ENCODE results near the gene RAC3. TPM values are rescaled to one million over a fixed set of nuclear protein-coding genes. Genes with fewer than 3 reads are reported as not detected.

The RAC3 gene
- total RNA-seq, 1 donor from 2014 or later: 7.4 TPM

DNA sequence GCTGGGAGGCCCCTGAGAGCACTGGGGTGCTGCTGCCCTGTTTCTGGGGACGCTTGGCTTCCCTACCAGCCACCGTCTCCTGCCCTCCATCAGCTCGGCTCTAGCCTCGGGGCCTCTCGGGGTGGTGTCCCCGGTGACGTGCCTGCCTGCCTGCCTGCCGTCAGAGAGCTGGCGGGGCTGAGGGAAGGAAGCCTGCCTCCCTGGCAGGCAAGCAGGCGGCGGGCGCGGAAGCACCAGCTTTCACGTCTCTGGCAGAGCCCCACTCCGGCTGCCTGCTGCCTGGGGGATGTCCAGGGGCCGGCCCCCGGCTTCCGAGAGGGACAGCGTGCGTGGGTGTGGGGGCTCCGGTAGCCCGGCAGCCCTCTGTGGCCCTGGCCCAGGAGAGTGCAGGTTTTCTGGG, 18.1 kb upstream of the RAC3 start:
- DNase-seq: peak; percentile 62

DNA sequence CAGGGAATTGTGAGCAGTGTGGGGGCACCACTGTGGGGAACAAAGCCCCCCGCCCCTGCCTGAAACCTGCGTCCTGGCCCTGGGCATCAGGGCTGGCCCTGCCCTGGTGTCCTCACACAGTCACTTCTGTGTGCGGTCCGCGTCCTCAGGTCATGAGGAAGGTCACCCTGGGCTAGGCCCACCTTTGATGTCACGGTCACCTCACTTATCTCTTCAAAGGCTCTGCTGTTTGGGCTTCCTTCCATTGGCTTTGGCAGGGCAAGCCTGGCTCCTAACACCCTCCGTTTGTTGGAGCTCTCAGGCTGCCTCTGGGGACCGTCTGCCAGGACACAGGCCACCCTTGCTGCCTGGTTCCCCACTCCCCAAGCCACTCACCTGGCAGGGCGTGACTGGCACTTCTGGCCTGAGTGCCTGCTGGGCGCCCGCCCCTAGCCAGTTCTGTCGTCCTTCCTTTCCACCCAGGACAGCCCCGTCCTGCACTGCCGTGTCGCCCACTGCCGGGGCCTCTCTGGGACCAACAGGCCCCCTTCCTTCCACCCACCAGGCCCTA, 17.6 kb upstream of the RAC3 start:
- no peak for DNase-seq

DNA sequence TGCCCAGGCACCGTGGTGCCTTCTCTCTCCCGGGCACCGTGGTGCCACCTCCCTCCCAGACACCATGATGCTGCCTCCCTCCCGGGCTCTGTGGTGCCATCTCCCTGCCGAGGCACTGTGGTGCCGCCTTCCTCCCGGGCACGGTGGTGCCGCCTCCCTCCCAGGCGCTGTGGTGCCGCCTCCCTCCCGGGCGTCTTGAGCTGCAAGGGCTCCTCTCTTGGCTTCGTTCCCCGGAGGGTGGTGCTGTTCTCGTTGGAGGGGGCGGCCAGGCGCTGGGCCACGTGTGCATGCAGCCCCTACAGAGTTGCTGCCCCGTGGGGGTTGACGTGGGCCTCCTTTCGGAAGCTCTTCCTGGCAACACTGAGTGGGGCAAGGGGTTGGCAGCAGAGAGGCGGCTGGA, 17.0 kb upstream of the RAC3 start:
- no peak for DNase-seq

DNA sequence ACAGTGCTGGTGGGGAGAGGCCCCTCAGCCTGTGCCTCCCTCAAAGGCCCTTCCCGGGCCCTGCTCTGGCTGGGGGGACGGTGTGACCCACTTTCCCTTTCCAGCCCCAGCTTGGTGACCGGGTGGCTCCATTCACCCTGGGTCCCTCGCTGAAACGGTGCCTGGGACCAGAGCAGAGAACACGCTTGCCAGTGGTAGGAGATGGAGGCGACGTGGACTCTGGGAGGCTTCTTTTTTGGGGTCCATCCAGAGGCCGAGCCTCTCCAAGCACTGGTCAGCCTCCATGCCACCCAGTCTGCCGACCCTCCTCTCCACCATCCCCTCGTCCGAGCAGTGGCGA, 16.5 kb upstream of the RAC3 start:
- no peak for DNase-seq

DNA sequence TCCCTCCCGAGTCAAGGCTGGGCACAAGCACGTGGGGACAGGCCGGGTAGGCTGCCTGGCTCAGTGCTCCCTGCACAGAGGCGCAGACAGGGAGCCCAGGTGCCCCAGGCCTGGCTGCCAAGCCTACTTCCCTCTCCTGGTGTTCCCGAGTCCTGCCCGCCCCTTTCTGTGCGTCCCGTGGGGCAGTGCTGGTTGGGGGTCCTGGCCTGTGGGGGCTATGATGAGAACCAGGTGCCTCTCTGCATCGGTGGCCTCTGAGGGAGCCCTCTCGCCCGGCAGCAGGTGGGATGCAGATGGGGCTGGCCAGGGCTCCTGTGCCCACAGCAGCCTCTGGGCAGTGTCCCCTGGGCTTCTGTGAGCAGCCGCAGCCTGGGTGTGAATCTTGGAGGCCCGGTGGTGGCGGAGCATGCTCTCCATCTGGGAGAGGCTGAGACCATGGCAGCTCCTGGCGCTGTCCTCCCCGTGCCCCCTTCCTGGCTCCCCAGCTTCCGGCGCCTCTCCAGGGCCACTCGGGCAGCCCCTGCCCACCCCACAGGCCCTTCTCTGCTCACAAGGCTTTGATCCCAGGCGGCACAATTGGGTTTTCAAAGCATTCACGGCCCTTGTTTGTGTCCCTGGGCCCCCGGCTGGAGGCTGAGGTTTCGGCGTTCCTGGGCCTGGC, 16.0 kb upstream of the RAC3 start:
- no peak for DNase-seq

DNA sequence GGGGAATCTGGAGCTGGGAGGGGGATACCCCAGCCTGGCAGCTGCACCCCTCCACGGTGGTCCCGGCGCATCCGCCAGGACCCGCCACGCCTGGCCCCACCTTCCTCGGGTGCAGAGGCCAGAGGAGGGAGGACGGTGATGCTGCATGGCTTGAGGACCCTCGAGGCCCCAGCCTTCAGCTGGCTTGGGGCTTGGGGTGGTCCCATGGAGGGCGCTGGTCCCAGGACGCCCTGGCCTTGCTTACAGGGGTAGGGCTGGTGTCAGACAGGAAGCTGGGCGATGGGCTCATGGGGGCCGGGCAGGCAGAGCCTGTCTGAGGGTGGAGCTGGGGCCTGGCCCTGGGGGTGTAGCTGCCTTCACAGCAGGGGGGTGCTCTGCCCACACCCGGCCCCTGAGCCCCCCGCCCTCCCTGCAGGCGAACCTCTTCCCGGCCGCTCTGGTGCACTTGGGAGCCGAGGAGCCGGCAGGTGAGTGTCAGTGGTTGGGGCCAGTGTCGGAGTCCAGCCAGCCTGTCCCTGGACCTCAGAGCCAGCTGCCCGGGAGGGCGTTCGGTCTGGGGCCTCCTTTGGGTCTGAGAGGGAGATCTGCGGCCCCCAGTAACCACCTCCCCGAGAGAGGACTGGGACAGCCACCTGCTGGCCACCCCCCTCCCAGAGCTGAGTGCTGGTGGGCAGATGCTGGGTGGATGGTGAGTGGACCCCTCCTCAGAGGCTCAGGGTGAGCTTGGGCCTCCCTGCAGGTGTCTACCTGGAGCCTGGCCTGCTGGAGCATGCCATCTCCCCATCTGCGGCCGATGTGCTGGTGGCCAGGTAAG, 15.2 kb upstream of the RAC3 start:
- no peak for DNase-seq

DNA sequence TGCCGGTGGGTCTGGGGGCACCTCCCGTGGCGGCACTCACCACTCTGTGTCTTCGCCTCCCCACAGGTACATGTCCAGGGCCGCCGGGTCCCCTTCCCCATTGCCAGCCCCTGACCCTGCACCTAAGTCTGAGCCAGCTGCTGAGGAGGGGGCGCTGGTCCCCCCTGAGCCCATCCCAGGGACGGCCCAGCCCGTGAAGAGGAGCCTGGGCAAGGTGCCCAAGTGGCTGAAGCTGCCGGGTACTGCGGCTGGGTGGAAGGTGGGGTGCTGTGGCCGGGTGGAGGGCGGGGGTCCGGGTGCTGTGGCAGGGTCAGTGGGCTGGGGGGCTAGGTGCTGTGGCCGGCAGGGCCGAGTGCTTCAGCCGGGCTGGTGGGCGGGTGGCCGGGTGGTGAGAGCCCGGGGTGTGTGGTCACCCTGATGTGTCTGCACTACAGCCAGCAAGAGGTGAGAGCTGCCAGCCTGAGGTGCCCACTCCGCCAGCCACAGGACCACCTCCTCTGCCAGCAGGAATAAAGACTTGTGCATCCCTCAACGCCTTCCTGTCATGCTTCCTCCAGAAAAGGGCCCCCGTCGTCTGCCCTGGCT, 14.5 kb upstream of the RAC3 start:
- DNase-seq: no peak

DNA sequence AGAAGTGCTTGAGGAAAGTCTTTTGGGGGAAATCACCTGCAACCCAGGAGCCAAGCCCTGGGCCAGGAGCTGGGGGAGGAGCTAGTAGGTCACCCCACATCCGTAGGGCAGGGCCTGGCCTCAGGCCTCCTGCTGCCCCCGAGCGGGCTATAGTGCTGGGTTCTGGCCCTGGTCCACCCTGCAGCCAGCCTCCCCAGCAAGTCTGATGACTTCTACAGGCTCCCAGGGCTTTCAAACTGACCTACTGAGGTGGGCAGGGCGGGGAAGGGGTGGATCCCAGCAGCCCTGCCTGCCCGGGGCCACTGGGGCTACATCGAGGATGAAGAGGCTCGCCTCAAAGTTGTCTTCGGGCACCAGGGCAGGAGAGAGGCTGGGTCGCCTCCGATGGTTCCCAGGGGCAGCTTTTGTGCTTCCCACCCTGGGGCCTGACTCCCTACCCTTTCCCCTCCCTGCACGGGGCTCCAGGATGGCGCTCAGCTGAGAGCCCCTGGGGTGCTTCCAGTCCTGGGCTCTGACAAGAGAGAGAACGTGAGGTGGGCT, 13.8 kb upstream of the RAC3 start:
- no peak for DNase-seq

DNA sequence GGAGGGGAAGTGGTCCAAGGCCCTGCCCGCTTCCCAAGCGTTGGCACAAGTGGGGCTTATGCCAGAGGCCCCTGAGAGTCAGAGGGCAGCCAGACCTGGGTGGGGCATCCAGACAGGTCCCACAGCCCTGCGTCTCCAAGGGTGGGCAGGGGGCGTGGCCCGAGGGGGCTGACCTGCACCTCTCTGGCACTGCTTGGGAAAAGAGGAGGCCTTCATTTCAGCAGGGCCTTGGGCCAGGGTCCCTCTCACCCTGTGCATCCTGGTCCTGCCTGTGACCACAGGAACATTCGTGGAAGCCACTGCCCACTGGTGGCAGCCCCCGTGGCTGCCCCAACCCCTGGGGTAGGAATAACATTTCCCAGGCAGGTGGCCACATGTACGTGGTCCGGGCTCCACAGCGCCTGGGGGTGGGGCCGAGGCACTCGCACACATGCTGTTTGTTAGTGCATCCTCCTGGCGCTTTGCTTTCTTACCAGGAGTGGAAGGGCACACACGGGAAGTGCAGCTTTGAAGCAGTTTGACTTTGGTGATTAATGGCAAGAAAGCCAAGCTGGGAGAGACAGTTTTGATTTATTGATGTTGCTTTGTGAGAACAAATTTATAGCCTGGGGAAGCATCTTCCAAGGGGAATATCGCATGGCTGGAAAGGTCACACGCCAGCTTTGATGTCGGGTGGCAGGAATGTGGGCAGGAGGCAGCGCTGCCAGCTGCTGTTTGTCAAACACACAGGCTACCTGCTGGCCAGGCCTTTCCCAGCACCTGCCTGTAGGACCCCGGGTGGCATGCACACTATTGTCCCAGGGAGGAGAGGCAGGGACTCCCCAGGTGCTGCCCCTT, 13.1 kb upstream of the RAC3 start:
- no peak for DNase-seq

DNA sequence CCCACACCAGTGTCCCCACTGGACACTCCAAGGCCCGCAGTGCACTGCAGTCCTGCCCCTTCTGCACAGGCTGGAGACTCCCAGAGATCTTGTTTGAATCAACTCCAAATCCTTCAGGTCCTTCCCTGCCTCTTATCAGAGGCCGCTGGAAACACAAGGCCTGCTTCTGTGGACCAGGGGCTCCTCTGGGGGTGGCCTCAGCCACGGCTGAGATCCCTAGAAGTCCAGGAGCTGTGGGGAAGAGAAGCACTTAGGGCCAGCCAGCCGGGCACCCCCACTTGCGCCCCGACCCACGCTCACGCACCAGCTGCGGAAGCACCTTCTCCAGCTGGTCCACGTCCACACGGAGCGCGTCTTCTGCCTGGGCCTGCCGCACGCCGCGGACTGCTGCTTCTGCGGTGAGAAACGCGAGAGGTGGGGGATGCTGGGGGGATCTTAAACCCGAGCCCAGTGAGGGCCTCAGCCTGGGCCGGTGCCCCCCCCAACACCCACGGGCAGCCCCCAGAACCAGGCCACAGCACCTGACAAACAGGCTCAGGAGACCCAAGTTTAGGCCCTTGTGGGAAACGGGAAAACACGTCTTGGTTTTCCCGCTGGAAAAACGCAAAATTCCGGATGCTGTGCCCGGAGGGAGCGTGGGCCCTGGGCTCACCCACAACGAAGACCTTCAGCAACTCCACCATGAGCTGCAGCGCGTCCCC, 12.3 kb upstream of the RAC3 start:
- DNase-seq: no peak

DNA sequence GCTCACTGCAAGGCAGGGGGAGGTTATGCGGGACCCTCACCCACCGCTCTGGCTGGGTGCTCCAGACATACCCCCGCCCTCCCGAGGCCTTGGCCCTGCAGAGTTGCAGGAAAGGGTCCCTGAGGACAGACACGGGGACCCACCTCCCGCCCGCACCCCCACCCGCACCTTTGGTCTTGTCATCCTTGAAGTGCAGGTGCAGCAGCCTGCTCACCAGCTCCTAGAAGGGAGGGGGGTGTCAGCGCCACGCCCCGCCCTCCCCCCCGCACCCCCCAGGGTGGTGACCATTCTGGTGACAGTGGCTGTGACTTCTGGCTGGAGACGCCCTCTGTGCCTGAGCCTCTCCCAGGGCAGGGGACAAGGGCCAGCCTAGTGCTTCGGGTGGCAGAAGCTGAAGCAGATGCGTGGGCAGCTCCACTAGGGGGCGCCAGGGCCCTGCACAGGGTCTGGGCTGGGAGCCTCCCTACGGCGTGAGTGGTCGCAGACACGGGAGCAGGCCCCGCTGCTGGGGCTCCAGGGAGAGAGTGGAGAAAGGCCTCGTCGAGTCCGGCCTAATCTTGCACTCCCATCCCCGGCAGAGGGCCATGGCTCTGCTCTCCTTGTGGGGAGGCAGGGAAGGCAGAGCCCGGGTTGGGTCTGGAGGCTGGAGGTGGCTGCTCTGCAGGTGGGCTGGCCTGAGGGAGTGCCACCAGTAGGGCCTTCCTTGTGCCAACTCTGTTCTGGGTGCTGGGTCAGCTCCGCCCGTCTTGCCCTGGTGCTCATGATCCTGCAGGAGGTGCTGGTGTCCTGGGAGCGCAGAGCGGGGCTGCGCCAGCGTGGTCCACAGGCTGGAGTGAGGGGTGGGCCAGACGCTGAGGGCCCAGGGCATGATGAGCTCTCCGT, 11.5 kb upstream of the RAC3 start:
- DNase-seq: no peak

DNA sequence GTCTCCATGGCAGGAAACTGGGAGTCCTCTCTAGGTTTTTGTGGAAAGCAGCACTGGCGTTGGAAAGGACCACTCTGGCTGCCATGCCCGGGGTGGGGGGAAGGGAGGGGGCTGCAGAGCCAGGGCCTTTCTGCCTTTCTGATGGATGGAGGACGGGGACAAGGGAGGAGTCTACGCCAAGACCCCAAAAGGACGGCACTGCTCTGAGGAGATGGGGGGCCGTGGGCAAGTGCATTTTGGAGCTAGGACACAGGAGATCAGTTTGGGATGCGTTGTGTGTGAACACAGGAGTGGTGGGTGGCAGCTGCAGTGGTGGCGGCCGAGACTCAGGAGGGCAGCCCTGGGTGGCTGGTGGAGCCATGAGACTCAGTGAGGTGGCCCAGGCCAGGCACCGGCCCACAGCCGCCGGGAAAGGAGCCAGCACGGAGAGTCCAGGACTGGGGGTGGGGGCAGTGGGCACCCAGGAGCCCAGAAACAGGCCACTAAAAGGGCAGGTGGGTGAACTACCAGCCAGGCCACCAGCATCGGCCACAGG, 10.8 kb upstream of the RAC3 start:
- DNase-seq: no peak

DNA sequence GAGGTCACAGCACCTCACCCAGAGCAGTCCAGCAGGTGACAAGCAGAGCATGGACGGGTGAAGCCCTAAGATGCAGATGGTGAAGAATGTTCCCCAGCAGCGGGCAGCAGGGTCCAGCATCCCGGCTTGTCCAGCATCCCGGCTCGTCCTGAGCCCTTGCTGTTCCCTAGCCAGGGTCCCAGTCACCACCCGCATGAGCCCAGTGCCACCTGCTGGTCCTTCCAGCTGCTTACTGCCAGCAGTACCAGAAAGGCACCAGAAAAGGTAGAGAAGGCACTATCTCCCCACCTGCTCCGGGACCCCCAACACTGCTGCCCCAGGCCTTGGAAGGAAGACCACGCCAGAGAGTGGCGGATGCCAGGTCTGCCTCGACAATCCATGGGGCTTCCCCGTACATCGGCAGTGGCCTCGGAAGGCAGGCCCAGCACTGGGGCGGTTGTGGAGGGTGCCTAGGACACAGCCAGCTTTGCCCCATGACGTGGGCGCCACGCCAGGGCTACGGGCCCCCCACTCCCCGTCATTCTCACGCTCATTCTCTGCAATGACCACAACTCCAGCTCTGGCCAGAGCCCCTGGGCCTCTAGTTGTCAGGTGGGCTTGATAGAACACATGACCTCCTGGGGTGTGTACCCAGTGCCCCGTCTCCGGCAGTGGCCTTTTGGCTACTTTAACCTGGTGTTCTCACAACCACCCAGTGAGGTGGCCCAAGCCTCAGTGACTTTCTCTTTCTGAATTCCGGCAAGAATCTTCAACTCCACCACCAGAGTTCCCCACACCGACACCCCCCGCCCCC, 10.2 kb upstream of the RAC3 start:
- DNase-seq: peak; percentile 83

DNA sequence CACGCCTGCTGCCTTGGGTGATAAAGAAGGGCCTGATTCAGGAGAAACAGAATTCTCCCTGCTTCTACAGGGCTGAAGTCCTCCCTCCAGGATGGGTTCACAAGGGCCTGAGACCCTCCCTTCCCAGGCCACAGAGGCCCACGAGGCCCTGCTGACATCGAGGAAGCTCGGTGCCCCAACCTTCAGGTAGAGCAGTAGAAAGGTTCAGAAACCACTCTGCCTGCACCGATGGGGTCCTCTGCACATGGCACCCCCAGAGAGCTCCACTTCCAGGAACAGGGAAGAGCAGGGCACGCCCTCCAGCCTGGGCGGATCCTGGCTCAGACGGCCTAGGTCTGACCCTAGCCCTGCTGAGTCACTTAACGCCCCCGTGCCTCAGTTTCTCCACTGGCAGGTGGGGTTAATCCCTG, 9.6 kb upstream of the RAC3 start:
- DNase-seq: no peak

DNA sequence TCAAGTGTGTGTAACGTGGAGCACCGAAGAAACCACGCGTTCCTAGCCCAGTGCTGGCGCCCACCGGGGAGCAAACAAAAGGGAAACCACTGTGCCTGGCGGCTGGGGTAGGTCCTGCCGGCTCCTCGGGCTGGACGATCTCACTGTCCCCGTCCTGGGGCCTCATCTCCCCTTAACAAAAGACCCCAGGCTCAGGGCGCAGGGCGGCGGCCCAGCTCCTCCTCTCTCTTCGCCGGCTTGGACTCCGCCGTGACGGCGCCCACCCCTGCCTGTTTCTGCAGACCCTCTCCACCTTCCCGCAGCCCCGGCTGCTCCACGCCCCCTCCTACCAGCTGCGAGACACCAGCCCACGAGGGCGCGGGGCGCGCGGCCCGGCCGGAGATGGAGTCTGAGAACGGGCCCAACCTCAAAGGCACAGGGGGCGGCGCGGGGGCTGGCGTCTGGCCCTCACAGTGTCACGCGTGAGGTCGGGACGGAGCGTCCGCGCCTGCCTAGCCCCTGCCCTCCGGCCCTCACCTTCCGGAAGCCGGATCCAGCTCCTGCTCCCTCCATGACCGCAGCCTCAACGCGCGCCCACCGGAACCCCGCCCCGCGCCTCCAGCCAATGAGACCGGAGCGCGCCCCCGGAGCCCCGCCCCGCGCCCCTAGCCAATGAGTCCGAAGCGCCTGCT, 9.0 kb upstream of the RAC3 start, which contains the start of gene CENPX:
TSS of gene CENPX (minus strand) at position 569 of the 671 bp plus-strand sequence. CDS start at position 552, 17 bp downstream.
- DNase-seq: no peak

DNA sequence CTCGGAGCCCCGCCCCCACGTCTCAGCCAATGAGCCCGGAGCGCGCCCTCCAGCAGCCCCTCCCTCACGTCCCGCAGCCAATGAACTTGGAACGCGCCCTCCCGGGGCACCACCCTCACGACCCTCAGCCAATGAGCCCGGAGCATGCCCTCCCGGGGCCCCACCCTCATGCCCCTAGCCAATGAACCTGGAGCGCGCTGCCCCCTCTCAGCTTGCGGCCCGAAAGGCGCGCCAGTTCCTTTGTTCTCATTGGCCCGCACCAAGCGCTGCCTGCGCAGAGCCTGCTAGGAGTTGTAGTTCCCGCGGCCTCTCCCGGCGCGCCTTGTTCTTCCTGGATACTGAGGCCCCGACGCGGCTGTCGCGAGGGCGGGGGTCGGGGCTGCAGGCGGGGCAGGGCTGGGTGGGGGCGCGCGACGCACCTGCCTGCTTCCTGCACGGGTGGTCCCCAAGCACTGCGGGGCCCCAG, 8.5 kb upstream of the RAC3 start, which contains the start of gene LRRC45:
TSS of gene LRRC45 (plus strand) at position 325 of the 466 bp plus-strand sequence. CDS start 339 bp downstream, outside the sequence.
- DNase-seq: peak; percentile 100

DNA sequence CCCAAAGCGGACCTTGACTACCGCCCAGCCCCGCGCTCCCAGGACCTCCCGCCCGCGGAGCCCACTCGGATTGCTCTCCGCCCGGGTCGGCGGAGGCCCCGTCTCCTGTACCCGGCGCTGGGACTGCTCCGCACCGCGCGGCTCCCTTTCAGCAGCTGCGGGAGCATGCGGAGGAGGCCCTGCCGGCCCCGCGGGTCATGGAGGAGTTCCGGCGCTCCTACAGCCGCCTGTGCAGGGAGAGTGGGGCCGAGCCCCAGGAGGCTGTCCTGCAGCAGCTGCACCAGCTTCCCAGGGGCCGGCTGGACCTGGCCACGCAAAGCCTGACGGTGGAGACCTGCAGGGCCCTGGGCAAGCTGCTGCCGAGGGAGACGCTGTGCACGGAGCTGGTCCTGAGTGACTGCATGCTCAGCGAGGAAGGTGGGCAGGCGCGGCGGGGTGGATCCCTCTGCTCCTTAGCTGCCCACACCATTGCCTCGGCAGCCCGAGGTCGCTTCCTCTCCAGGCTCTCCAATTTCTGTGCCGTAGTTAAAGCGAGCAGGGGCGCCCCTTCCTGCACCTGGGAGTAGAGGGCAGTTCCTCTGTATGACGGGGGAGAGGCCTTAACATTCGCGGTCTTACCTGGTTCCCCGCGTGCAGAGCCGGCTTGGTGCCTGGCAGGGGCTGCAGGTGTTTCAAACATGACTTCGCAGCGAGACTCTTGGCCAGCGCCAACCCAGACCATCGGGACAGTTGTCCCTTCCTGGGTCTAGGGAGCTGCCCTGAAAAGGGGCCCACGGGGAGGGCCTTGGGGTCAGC, 7.8 kb upstream of the RAC3 start:
- DNase-seq: no peak

Data from tongue (tissue), 2 donors.